Pons (tissue), 1 donor: Measurements from ENCODE around the gene TTC12.
"Not testable (repeated sequence)": the region's sequence is repeated elsewhere in the genome, so short reads cannot be mapped to it uniquely, and the experiment has no call there.

Source experiments
- DNase-seq: peaks from one replicate; pipeline ENCODE4 v3.0.0-alpha.2; 2016; ENCODE audit warnings: low spot score

TTC12 gene

GRCh38 chr11:113283881-113284280 is 30.5 kb upstream of the TTC12 start:
- DNase-seq = no peak

GRCh38 chr11:113286009-113286408 is 28.4 kb upstream of the TTC12 start:
- no peak for DNase-seq

- no peak for DNase-seq
Observed at GRCh38 chr11:113286509-113287497, 27.6 kb upstream of the TTC12 start.

GRCh38 chr11:113287801-113288200 is 26.6 kb upstream of the TTC12 start:
- DNase-seq = no peak

- no peak for DNase-seq
Observed at GRCh38 chr11:113288286-113288863, 26.0 kb upstream of the TTC12 start.

- peak; percentile 62 for DNase-seq
Observed at GRCh38 chr11:113289431-113290187, 24.8 kb upstream of the TTC12 start.

GRCh38 chr11:113293936-113294335 is 20.4 kb upstream of the TTC12 start:
- DNase-seq = no peak

- no peak for DNase-seq
Observed at GRCh38 chr11:113295993-113296392, 18.4 kb upstream of the TTC12 start.

- DNase-seq = no peak
Observed at GRCh38 chr11:113296447-113297205, 17.8 kb upstream of the TTC12 start.

- not testable (repeated sequence) for DNase-seq
Observed at GRCh38 chr11:113298496-113298895, 15.9 kb upstream of the TTC12 start.

- DNase-seq = no peak
Observed at GRCh38 chr11:113304916-113305315, 9.5 kb upstream of the TTC12 start.

- DNase-seq = peak; percentile 81
Observed at GRCh38 chr11:113305440-113306336, 8.7 kb upstream of the TTC12 start.

- DNase-seq = no peak
Observed at GRCh38 chr11:113308601-113309000, 5.8 kb upstream of the TTC12 start.

- no peak for DNase-seq
Observed at GRCh38 chr11:113311536-113311935, 2.8 kb upstream of the TTC12 start.

- DNase-seq = no peak
Observed at GRCh38 chr11:113313601-113314000, 782 bp upstream of the TTC12 start.

GRCh38 chr11:113314065-113314388 is 356 bp upstream of the TTC12 start:
- DNase-seq = no peak

- DNase-seq = no peak
Observed at GRCh38 chr11:113315811-113316210, 1.4 kb downstream of the TTC12 start.

GRCh38 chr11:113316256-113316655 is 1.9 kb downstream of the TTC12 start:
- DNase-seq = no peak

- DNase-seq = no peak
Observed at GRCh38 chr11:113317339-113317738, 3.0 kb downstream of the TTC12 start.

- no peak for DNase-seq
Observed at GRCh38 chr11:113319085-113319484, 4.7 kb downstream of the TTC12 start.

- no peak for DNase-seq
Observed at GRCh38 chr11:113322158-113322557, 7.8 kb downstream of the TTC12 start.
